ENCODE data around the gene ZNF462. TPM values are rescaled to one million over a fixed set of nuclear protein-coding genes. Genes with fewer than 3 reads are reported as not detected.

The ZNF462 gene
- total and polyA plus RNA-seq, 4 donors: 1.3 to 24.0 (median 9.2) TPM

GRCh38 chr9:107046692-107047091 is 183.7 kb downstream of the ZNF462 start:
- ATAC-seq (ENCODE audit: low FRiP score) (no peak), DNase-seq (no peak)
- no peaks in the 10 kb centered on the region for H3K9me3 ChIP-seq (ENCODE audit: control insufficient read depth, low read length)
- H3K36me3 ChIP-seq (ENCODE audit: control insufficient read depth in 1 of 2, insufficient read depth in 2 of 2, low read length in 1 of 2): no peaks in the 10 kb centered on the region
- intact Hi-C loops (cut with DNase I): no loop called here
- WGBS, 2 donors: 100% methylated on average over 1 of the region's 1 CpG
- H3K4me1 ChIP-seq (ENCODE audit: control insufficient read depth in 1 of 2, insufficient read depth in 2 of 2, low read length in 2 of 2): no peaks in the 10 kb centered on the region
- no peaks in the 10 kb centered on the region for H3K27me3 ChIP-seq (ENCODE audit: control insufficient read depth in 1 of 2, insufficient read depth in 2 of 2, low read length in 1 of 2)
- no peak overlapping the region for H3K27ac ChIP-seq (ENCODE audit: low read depth in 1 of 2, low read length in 2 of 2)
- no peak overlapping the region for H3K4me3 ChIP-seq (ENCODE audit: low read length in 2 of 2)

GRCh38 chr9:107049046-107049802 is 186.3 kb downstream of the ZNF462 start:
- no peak for DNase-seq
- Histone ChIP-seq H3K4me1 (ENCODE audit: control insufficient read depth in 1 of 2, insufficient read depth in 2 of 2, low read length in 2 of 2) (no peaks in the 10 kb centered on the region), H3K9me3 (ENCODE audit: control insufficient read depth, low read length) (no peaks in the 10 kb centered on the region), H3K27ac (ENCODE audit: low read depth in 1 of 2, low read length in 2 of 2) (no peak overlapping the region), H3K36me3 (ENCODE audit: control insufficient read depth in 1 of 2, insufficient read depth in 2 of 2, low read length in 1 of 2) (no peaks in the 10 kb centered on the region), H3K4me3 (ENCODE audit: low read length in 2 of 2) (no peak overlapping the region), H3K27me3 (ENCODE audit: control insufficient read depth in 1 of 2, insufficient read depth in 2 of 2, low read length in 1 of 2) (no peaks in the 10 kb centered on the region)
- intact Hi-C loops (cut with DNase I): no loop called here
- no peak for ATAC-seq (ENCODE audit: low FRiP score)
- 33 to 46% methylated on average over 13 of the region's 13 CpGs for WGBS, 2 donors

- WGBS, 2 donors: 50 to 67% methylated on average over 2 of the region's 2 CpGs
- Histone ChIP-seq H3K36me3 (ENCODE audit: control insufficient read depth in 1 of 2, insufficient read depth in 2 of 2, low read length in 1 of 2) (no peaks in the 10 kb centered on the region), H3K4me3 (ENCODE audit: low read length in 2 of 2) (no peak overlapping the region), H3K27ac (ENCODE audit: low read depth in 1 of 2, low read length in 2 of 2) (no peak overlapping the region), H3K27me3 (ENCODE audit: control insufficient read depth in 1 of 2, insufficient read depth in 2 of 2, low read length in 1 of 2) (no peaks in the 10 kb centered on the region), H3K4me1 (ENCODE audit: control insufficient read depth in 1 of 2, insufficient read depth in 2 of 2, low read length in 2 of 2) (no peaks in the 10 kb centered on the region), H3K9me3 (ENCODE audit: control insufficient read depth, low read length) (no peaks in the 10 kb centered on the region)
- ATAC-seq (ENCODE audit: low FRiP score) (no peak), DNase-seq (no peak)
- intact Hi-C loops (cut with DNase I): no loop called here
Measured at GRCh38 chr9:107049803-107050184, 186.8 kb downstream of the ZNF462 start.

GRCh38 chr9:107051392-107051791 is 188.4 kb downstream of the ZNF462 start:
- Histone ChIP-seq H3K27me3 (ENCODE audit: control insufficient read depth in 1 of 2, insufficient read depth in 2 of 2, low read length in 1 of 2) (no peaks in the 10 kb centered on the region), H3K4me3 (ENCODE audit: low read length in 2 of 2) (no peak overlapping the region), H3K36me3 (ENCODE audit: control insufficient read depth in 1 of 2, insufficient read depth in 2 of 2, low read length in 1 of 2) (no peaks in the 10 kb centered on the region), H3K27ac (ENCODE audit: low read depth in 1 of 2, low read length in 2 of 2) (no peak overlapping the region), H3K9me3 (ENCODE audit: control insufficient read depth, low read length) (no peaks in the 10 kb centered on the region), H3K4me1 (ENCODE audit: control insufficient read depth in 1 of 2, insufficient read depth in 2 of 2, low read length in 2 of 2) (no peaks in the 10 kb centered on the region)
- intact Hi-C loops (cut with DNase I): no loop called here
- ATAC-seq (ENCODE audit: low FRiP score) (no peak), DNase-seq (no peak)
- 64 to 69% methylated on average over 1 of the region's 1 CpG for WGBS, 2 donors

DNA sequence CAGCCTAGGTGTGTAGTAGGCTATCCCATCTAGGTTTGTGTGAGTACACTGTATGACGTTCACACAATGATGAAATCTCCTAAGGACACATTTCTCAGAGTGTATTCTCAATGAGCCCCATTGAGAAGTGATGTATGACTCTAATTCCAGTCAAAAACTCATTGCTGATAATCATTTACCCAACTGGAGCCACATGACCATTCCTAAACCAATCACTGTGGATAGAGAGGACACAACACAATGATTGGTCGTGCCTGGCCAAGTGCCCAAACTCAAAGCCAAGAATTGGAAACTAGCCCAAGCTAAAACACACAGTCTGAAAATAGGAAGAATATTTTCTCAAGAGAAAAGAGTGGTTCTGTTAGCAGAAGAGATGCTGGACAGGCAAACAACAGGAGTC is 191.2 kb downstream of the ZNF462 start:
- Histone ChIP-seq H3K27ac (ENCODE audit: low read depth in 1 of 2, low read length in 2 of 2) (no peak overlapping the region), H3K4me3 (ENCODE audit: low read length in 2 of 2) (no peak overlapping the region), H3K27me3 (ENCODE audit: control insufficient read depth in 1 of 2, insufficient read depth in 2 of 2, low read length in 1 of 2) (peaks cover 0 to 3% of the 10 kb centered on the region in 2 donors), H3K36me3 (ENCODE audit: control insufficient read depth in 1 of 2, insufficient read depth in 2 of 2, low read length in 1 of 2) (no peaks in the 10 kb centered on the region), H3K9me3 (ENCODE audit: control insufficient read depth, low read length) (no peaks in the 10 kb centered on the region), H3K4me1 (ENCODE audit: control insufficient read depth in 1 of 2, insufficient read depth in 2 of 2, low read length in 2 of 2) (no peaks in the 10 kb centered on the region)
- ATAC-seq (ENCODE audit: low FRiP score): no peak
- 36 to 41% methylated on average over 2 of the region's 2 CpGs for WGBS, 2 donors
- DNase-seq: no peak
- intact Hi-C loops (cut with DNase I): no loop called here

GRCh38 chr9:107059220-107059619 is 196.3 kb downstream of the ZNF462 start:
- ATAC-seq (ENCODE audit: low FRiP score): no peak
- 54 to 70% methylated on average over 2 of the region's 2 CpGs for WGBS, 2 donors
- intact Hi-C loops (cut with DNase I): no loop called here
- Histone ChIP-seq H3K9me3 (ENCODE audit: control insufficient read depth, low read length) (no peaks in the 10 kb centered on the region), H3K4me3 (ENCODE audit: low read length in 2 of 2) (no peak overlapping the region), H3K27me3 (ENCODE audit: control insufficient read depth in 1 of 2, insufficient read depth in 2 of 2, low read length in 1 of 2) (peaks cover 0 to 3% of the 10 kb centered on the region in 2 donors), H3K27ac (ENCODE audit: low read depth in 1 of 2, low read length in 2 of 2) (no peak overlapping the region), H3K4me1 (ENCODE audit: control insufficient read depth in 1 of 2, insufficient read depth in 2 of 2, low read length in 2 of 2) (no peaks in the 10 kb centered on the region), H3K36me3 (ENCODE audit: control insufficient read depth in 1 of 2, insufficient read depth in 2 of 2, low read length in 1 of 2) (no peaks in the 10 kb centered on the region)
- no peak for DNase-seq

- Histone ChIP-seq H3K36me3 (ENCODE audit: control insufficient read depth in 1 of 2, insufficient read depth in 2 of 2, low read length in 1 of 2) (no peaks in the 10 kb centered on the region), H3K9me3 (ENCODE audit: control insufficient read depth, low read length) (no peaks in the 10 kb centered on the region), H3K4me1 (ENCODE audit: control insufficient read depth in 1 of 2, insufficient read depth in 2 of 2, low read length in 2 of 2) (no peaks in the 10 kb centered on the region), H3K4me3 (ENCODE audit: low read length in 2 of 2) (no peak overlapping the region), H3K27ac (ENCODE audit: low read depth in 1 of 2, low read length in 2 of 2) (no peak overlapping the region), H3K27me3 (ENCODE audit: control insufficient read depth in 1 of 2, insufficient read depth in 2 of 2, low read length in 1 of 2) (peaks cover 0 to 3% of the 10 kb centered on the region in 2 donors)
- DNase-seq (no peak), ATAC-seq (ENCODE audit: low FRiP score) (no peak)
- WGBS, 2 donors: 81 to 82% methylated on average over 2 of the region's 2 CpGs
- intact Hi-C loops (cut with DNase I): no loop called here
Measured at GRCh38 chr9:107060062-107060461, 197.1 kb downstream of the ZNF462 start.
